Spleen (tissue), 11 donors: Measurements from ENCODE around the gene DNPEP. TPM values are rescaled to one million over a fixed set of nuclear protein-coding genes. Genes with fewer than 3 reads are reported as not detected.

Source experiments
- DNase-seq: peaks from one replicate; pipeline ENCODE4 v3.0.0-alpha.2; 2020
- H3K27ac ChIP-seq, 8 donors: fragments of 200-600 bp; sonication (generic) in 7 of 8; 1 replicate in 4 of 8; 2 replicates in 4 of 8; pipeline versions ENCODE4 v1.5.0 to v1.8.0; 2016 to 2021; ENCODE audit warnings: inconsistent platforms in 4 of 8, mild to moderate bottlenecking in 4 of 8, moderate library complexity in 1 of 8
- H3K27me3 ChIP-seq, 7 donors: fragments of 200-600 bp; sonication (generic) in 6 of 7; replicated peaks in 1 of 7; 1 replicate in 4 of 7; 2 replicates in 3 of 7; pipeline versions ENCODE4 v1.5.0 to v1.8.0; 2016 to 2021; ENCODE audit warnings: inconsistent platforms in 3 of 7, mild to moderate bottlenecking in 1 of 7
- H3K36me3 ChIP-seq, 6 donors: fragments of 200-600 bp; sonication (generic) in 5 of 6; 1 replicate in 4 of 6; 2 replicates in 2 of 6; pipeline versions ENCODE4 v1.5.0 to v1.8.0; 2016 to 2021; ENCODE audit warnings: inconsistent platforms in 2 of 6
- H3K4me1 ChIP-seq, 6 donors: fragments of 200-600 bp; sonication (generic) in 5 of 6; 1 replicate in 3 of 6; 2 replicates in 3 of 6; pipeline versions ENCODE4 v1.5.0 to v1.8.0; 2016 to 2021; ENCODE audit warnings: inconsistent platforms in 3 of 6
- H3K4me3 ChIP-seq, 8 donors: fragments of 200-600 bp; sonication (generic) in 7 of 8; 1 replicate in 4 of 8; 2 replicates in 4 of 8; pipeline versions ENCODE4 v1.5.0 to v1.8.0; 2016 to 2021; ENCODE audit warnings: inconsistent platforms in 4 of 8, mild to moderate bottlenecking in 4 of 8, moderate library complexity in 2 of 8
- H3K9me3 ChIP-seq, 8 donors: fragments of 200-600 bp; sonication (generic) in 7 of 8; 1 replicate in 4 of 8; 2 replicates in 4 of 8; pipeline versions ENCODE4 v1.5.0 to v1.8.0; 2016 to 2021; ENCODE audit warnings: inconsistent platforms in 4 of 8
- POLR2A ChIP-seq, 3 donors: fragments of 450-650 bp; IDR thresholded peaks; one replicate each; pipeline ENCODE4 v1.5.1; 2017; ENCODE audit warnings: antibody characterized with exemption in 3 of 3, mild to moderate bottlenecking in 1 of 3
- POLR2AphosphoS5 ChIP-seq, 3 donors: sonication (generic); formaldehyde crosslinking; IDR thresholded peaks; one replicate each; pipeline ENCODE4 v1.5.1; 2017; ENCODE audit warnings: antibody characterized with exemption in 3 of 3
- WGBS, 5 donors: extraction: QIAGEN DNeasy Blood & Tissue Kit in 3 of 5; methylation state at CpG; one replicate each; pipeline versions ENCODE4 v1.1.5 to v1.1.7; 2013 to 2018; 5-methylcytosine and 5-hydroxymethylcytosine counted together
- intact Hi-C: fragments of 100-400 bp; cut with DNase I; formaldehyde crosslinking; loops from one replicate; pipeline ENCODE4 v1.15.0; 2023; ENCODE audit warnings: low total_unique reads
- polyA plus RNA-seq, 3 donors: library from polyadenylated mRNA; stranded (reverse); fragments of 200-250 nt; gene quantifications; one replicate each; pipeline ENCODE4 v1.2.1, GENCODE V29; 2013
- small RNA-seq, 4 donors: library from RNA; depleted of rRNA; stranded (forward); fragments of <200 nt; gene quantifications; one replicate each; pipeline ENCODE3, GENCODE V24; 2016
- total RNA-seq, 7 donors: library from RNA; depleted of rRNA in 3 of 7; stranded (reverse); fragments of >200 nt in 3 of 7; fragmentation: NEBNext Ultra II Directional in 4 of 7; extraction: Animal tissue kit (Norgen Biotek cat#: 25700) in 4 of 7; gene quantifications; one replicate each; pipeline versions ENCODE4 v1.1.0 to v1.2.1, GENCODE V29; 2016 to 2021
- TF ChIP-seq, protein P1 (sequence below), 11 experiments: fragments of 200-600 bp in 7 of 11; fragments of 450-650 bp in 4 of 11; sonication (generic) in 4 of 11; IDR thresholded peaks in 8 of 11; conservative IDR thresholded peaks in 3 of 11; 1 replicate in 7 of 11; 2 replicates in 4 of 11; pipeline versions ENCODE4 v1.4.0 to v1.8.0; 2016 to 2021; ENCODE audit warnings: antibody characterized with exemption in 11 of 11, inconsistent platforms in 4 of 11, mild to moderate bottlenecking in 1 of 11
- donor health status: healthy with polysubstance abuse.
- donor health status: DM: no; HTN: no; CAD: no; lungs with moderate emphysema.
- donor health status: DM: no; HTN: no; CAD: no.
- donor health status: Bipolar disorder and iron deficiency.
- donor health status: healthy.
- donor health status: DM: no; HTN: no; CAD: no.
- donor health status: DM: yes; HTN: yes; CAD: no.

The DNPEP gene
- total and polyA plus RNA-seq, 10 donors: 46.7 to 92.8 (median 62.8) TPM

DNA sequence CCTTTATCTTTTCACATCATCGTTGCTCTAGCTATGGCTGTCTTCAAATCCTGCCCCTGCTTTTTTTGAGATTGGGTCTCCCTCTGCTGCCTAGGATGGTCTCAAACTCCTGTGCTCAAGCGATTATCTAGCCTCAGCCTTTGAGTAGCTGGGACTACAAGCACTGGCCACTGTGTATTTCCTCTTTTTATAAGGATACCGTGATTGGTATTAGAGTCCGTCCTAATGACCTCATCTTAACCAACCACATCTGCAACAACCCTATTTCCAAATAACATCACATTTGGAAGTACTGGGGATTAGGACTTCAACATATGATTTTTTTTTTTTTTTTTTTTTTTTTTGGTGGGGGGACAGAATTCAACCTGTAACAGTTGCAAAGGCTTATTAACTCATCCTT lies 64.3 kb downstream of the DNPEP start:
- intact Hi-C loops: no loop called here
- peaks cover 0 to 10% (median 2%) of the 10 kb centered on the region in 6 donors for H3K4me1 ChIP-seq
- H3K27ac ChIP-seq: no peak overlapping the region
- H3K9me3 ChIP-seq: no peaks in the 10 kb centered on the region
- no peaks in the 10 kb centered on the region for H3K36me3 ChIP-seq
- TF ChIP-seq POLR2A (IDR thresholded peaks at IDR 0.05) (no peak), POLR2AphosphoS5 (IDR thresholded peaks at IDR 0.05) (no peak)
- TF ChIP-seq, protein P1, sequence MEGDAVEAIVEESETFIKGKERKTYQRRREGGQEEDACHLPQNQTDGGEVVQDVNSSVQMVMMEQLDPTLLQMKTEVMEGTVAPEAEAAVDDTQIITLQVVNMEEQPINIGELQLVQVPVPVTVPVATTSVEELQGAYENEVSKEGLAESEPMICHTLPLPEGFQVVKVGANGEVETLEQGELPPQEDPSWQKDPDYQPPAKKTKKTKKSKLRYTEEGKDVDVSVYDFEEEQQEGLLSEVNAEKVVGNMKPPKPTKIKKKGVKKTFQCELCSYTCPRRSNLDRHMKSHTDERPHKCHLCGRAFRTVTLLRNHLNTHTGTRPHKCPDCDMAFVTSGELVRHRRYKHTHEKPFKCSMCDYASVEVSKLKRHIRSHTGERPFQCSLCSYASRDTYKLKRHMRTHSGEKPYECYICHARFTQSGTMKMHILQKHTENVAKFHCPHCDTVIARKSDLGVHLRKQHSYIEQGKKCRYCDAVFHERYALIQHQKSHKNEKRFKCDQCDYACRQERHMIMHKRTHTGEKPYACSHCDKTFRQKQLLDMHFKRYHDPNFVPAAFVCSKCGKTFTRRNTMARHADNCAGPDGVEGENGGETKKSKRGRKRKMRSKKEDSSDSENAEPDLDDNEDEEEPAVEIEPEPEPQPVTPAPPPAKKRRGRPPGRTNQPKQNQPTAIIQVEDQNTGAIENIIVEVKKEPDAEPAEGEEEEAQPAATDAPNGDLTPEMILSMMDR (IDR thresholded peaks at IDR 0.05 in 8 of 11, conservative IDR thresholded peaks at IDR 0.05 in 3 of 11): no peak
- no peak overlapping the region for H3K4me3 ChIP-seq
- 55 to 68% (median 63%) methylated on average over 4 of the region's 4 CpGs for WGBS, 5 donors
- DNase-seq: no peak
- H3K27me3 ChIP-seq: peaks cover 0 to 80% (median 0%) of the 10 kb centered on the region in 7 donors

Small RNAs within 50 kb of the gene (small RNA-seq; reads per million reads assigned to genes)
- 0 reads per million in 4 donors for gene AC053503.3

Other genes starting within 250 kb of the DNPEP start
- 10 to 100 TPM; 13.3 to 25.9 (median 16.6) TPM for gene NHEJ1, start 227.1 kb downstream of the DNPEP start, total RNA-seq
- gene NHEJ1, start 227.1 kb downstream of the DNPEP start, polyA plus RNA-seq: 1 to 10 TPM; 5.5 to 7.9 (median 7.8) TPM
- 1 to 10 TPM; 1.5 to 5.0 (median 3.5) TPM for gene SLC23A3, start 217.9 kb downstream of the DNPEP start, total RNA-seq
- 1 to 10 TPM; 1.2 to 2.2 (median 1.3) TPM for gene SLC23A3, start 217.9 kb downstream of the DNPEP start, polyA plus RNA-seq
- 10 to 100 TPM; 51.3 to 80.8 (median 66.4) TPM for gene CNPPD1, start 211.0 kb downstream of the DNPEP start, total RNA-seq
- gene CNPPD1, start 211.0 kb downstream of the DNPEP start, polyA plus RNA-seq: 10 to 100 TPM; 53.5 to 65.2 (median 65.2) TPM
- 100 to 1,000 TPM in 2 of 7 donors, 10 to 100 TPM in 5; 51.5 to 101 (median 76.3) TPM for gene RETREG2, start 209.6 kb downstream of the DNPEP start, total RNA-seq
- 10 to 100 TPM; 30.0 to 47.2 (median 32.8) TPM for gene RETREG2, start 209.6 kb downstream of the DNPEP start, polyA plus RNA-seq
- gene ZFAND2B, start 181.1 kb downstream of the DNPEP start, total RNA-seq: 10 to 100 TPM; 46.3 to 77.7 (median 49.8) TPM
- 10 to 100 TPM; 39.4 to 63.6 (median 55.0) TPM for gene ZFAND2B, start 181.1 kb downstream of the DNPEP start, polyA plus RNA-seq
- gene ABCB6, start 169.0 kb downstream of the DNPEP start, total RNA-seq: 10 to 100 TPM in 5 of 7 donors, 1 to 10 TPM in 2; 8.4 to 19.5 (median 11.4) TPM
- gene ABCB6, start 169.0 kb downstream of the DNPEP start, polyA plus RNA-seq: 10 to 100 TPM; 15.9 to 28.7 (median 28.0) TPM
- gene ATG9A, start 158.3 kb downstream of the DNPEP start, total RNA-seq: 10 to 100 TPM; 34.7 to 68.2 (median 47.2) TPM
- 10 to 100 TPM in 2 of 3 donors, 1 to 10 TPM in 1; 9.4 to 13.8 (median 12.6) TPM for gene ATG9A, start 158.3 kb downstream of the DNPEP start, polyA plus RNA-seq
- gene ANKZF1, start 158.1 kb downstream of the DNPEP start, total RNA-seq: 100 to 1,000 TPM in 1 of 7 donors, 10 to 100 TPM in 6; 68.3 to 141 (median 74.0) TPM
- 10 to 100 TPM; 30.5 to 70.2 (median 54.7) TPM for gene ANKZF1, start 158.1 kb downstream of the DNPEP start, polyA plus RNA-seq
- gene GLB1L, start 142.5 kb downstream of the DNPEP start, total RNA-seq: 1 to 10 TPM; 2.3 to 9.6 (median 8.9) TPM
- gene GLB1L, start 142.5 kb downstream of the DNPEP start, polyA plus RNA-seq: 1 to 10 TPM; 3.0 to 4.1 (median 3.6) TPM
- gene STK16, start 142.4 kb downstream of the DNPEP start, total RNA-seq: 10 to 100 TPM; 17.0 to 30.5 (median 22.8) TPM
- gene STK16, start 142.4 kb downstream of the DNPEP start, polyA plus RNA-seq: 10 to 100 TPM; 33.6 to 47.6 (median 44.2) TPM
- not detected for gene TUBA4B, start 134.7 kb downstream of the DNPEP start, total RNA-seq
- not detected for gene TUBA4B, start 134.7 kb downstream of the DNPEP start, polyA plus RNA-seq
- gene TUBA4A, start 134.0 kb downstream of the DNPEP start, total RNA-seq: 100 to 1,000 TPM in 1 of 7 donors, 10 to 100 TPM in 6; 60.2 to 120 (median 73.4) TPM
- 10 to 100 TPM; 70.6 to 89.2 (median 73.4) TPM for gene TUBA4A, start 134.0 kb downstream of the DNPEP start, polyA plus RNA-seq
- gene DNAJB2, start 108.5 kb downstream of the DNPEP start, total RNA-seq: 10 to 100 TPM; 35.0 to 64.4 (median 54.0) TPM
- gene DNAJB2, start 108.5 kb downstream of the DNPEP start, polyA plus RNA-seq: 10 to 100 TPM; 31.4 to 67.2 (median 43.2) TPM
- gene PTPRN, start 78.5 kb downstream of the DNPEP start, total RNA-seq: not detected
- gene PTPRN, start 78.5 kb downstream of the DNPEP start, polyA plus RNA-seq: under 1 TPM in 2 of 3 donors, not detected in 1; 0.06 to 0.12 TPM
- gene RESP18, start 55.2 kb downstream of the DNPEP start, total RNA-seq: under 1 TPM in 1 of 7 donors, not detected in 6; 0.83 TPM
- not detected for gene RESP18, start 55.2 kb downstream of the DNPEP start, polyA plus RNA-seq
- 10 to 100 TPM in 3 of 7 donors, 1 to 10 TPM in 4; 4.3 to 18.1 (median 8.3) TPM for gene DES, start 30.5 kb upstream of the DNPEP start, total RNA-seq
- gene DES, start 30.5 kb upstream of the DNPEP start, polyA plus RNA-seq: 10 to 100 TPM; 10.8 to 24.7 (median 14.1) TPM
- 1 to 10 TPM in 6 of 7 donors, under 1 TPM in 1; 0.74 to 4.5 (median 2.3) TPM for gene SPEG, start 46.9 kb upstream of the DNPEP start, total RNA-seq
- 1 to 10 TPM; 4.4 to 8.2 (median 4.9) TPM for gene SPEG, start 46.9 kb upstream of the DNPEP start, polyA plus RNA-seq
- gene GMPPA, start 111.0 kb upstream of the DNPEP start, total RNA-seq: 10 to 100 TPM; 21.2 to 45.5 (median 29.4) TPM
- gene GMPPA, start 111.0 kb upstream of the DNPEP start, polyA plus RNA-seq: 10 to 100 TPM; 27.4 to 43.3 (median 39.3) TPM
- gene ASIC4, start 126.6 kb upstream of the DNPEP start, total RNA-seq: under 1 TPM in 1 of 7 donors, not detected in 6; 0.32 TPM
- under 1 TPM; 0.04 to 0.06 (median 0.05) TPM for gene ASIC4, start 126.6 kb upstream of the DNPEP start, polyA plus RNA-seq
- gene CHPF, start 155.9 kb upstream of the DNPEP start, total RNA-seq: 10 to 100 TPM in 6 of 7 donors, 1 to 10 TPM in 1; 8.9 to 26.2 (median 15.4) TPM
- gene CHPF, start 155.9 kb upstream of the DNPEP start, polyA plus RNA-seq: 1 to 10 TPM; 2.8 to 8.9 (median 4.8) TPM
- 1 to 10 TPM in 5 of 7 donors, under 1 TPM in 2; 0.39 to 2.8 (median 1.1) TPM for gene TMEM198, start 156.1 kb upstream of the DNPEP start, total RNA-seq
- gene TMEM198, start 156.1 kb upstream of the DNPEP start, polyA plus RNA-seq: 1 to 10 TPM; 1.1 to 2.1 (median 1.5) TPM
- gene OBSL1, start 183.6 kb upstream of the DNPEP start, total RNA-seq: 10 to 100 TPM; 26.7 to 51.6 (median 31.1) TPM
- gene OBSL1, start 183.6 kb upstream of the DNPEP start, polyA plus RNA-seq: 10 to 100 TPM; 15.9 to 32.0 (median 27.6) TPM
- under 1 TPM in 1 of 7 donors, not detected in 6; 0.46 TPM for gene INHA, start 184.4 kb upstream of the DNPEP start, total RNA-seq
- under 1 TPM; 0.08 to 0.46 (median 0.16) TPM for gene INHA, start 184.4 kb upstream of the DNPEP start, polyA plus RNA-seq
- gene STK11IP, start 209.9 kb upstream of the DNPEP start, total RNA-seq: 10 to 100 TPM; 25.8 to 57.0 (median 35.9) TPM
- gene STK11IP, start 209.9 kb upstream of the DNPEP start, polyA plus RNA-seq: 10 to 100 TPM; 15.8 to 40.8 (median 40.3) TPM
- gene SLC4A3, start 239.7 kb upstream of the DNPEP start, total RNA-seq: 1 to 10 TPM; 1.6 to 9.2 (median 3.9) TPM
- gene SLC4A3, start 239.7 kb upstream of the DNPEP start, polyA plus RNA-seq: 1 to 10 TPM in 1 of 3 donors, under 1 TPM in 2; 0.71 to 1.3 (median 0.74) TPM